NCI-H526 (cell line): Measurements from ENCODE around the gene CRTAC1.

Experiments
- DNase-seq, 2 experiments: peaks; one replicate each; lab custom pipeline; 2025; lab: John Stamatoyannopoulos, UW

The CRTAC1 gene

GRCh38 chr10:97974526-97975525, 55.6 kb downstream of the CRTAC1 start:
- no peak for DNase-seq

- DNase-seq: no peak
These were observed 56.3 kb downstream of the CRTAC1 start for GRCh38 chr10:97974100-97974499.

- DNase-seq: no peak
These were observed 60.8 kb downstream of the CRTAC1 start for GRCh38 chr10:97969538-97970079.

GRCh38 chr10:97964748-97965147, 65.7 kb downstream of the CRTAC1 start:
- DNase-seq: no peak

GRCh38 chr10:97961945-97962344, 68.5 kb downstream of the CRTAC1 start:
- no peak for DNase-seq

- no peak for DNase-seq
These were observed 70.0 kb downstream of the CRTAC1 start for GRCh38 chr10:97960269-97961056.

GRCh38 chr10:97949462-97949861, 81.0 kb downstream of the CRTAC1 start:
- DNase-seq: no peak

GRCh38 chr10:97948822-97949221, 81.6 kb downstream of the CRTAC1 start:
- DNase-seq: no peak

- DNase-seq: no peak
These were observed 85.6 kb downstream of the CRTAC1 start for GRCh38 chr10:97944772-97945171.

GRCh38 chr10:97943294-97943693, 87.1 kb downstream of the CRTAC1 start:
- no peak for DNase-seq

GRCh38 chr10:97940534-97940933, 89.9 kb downstream of the CRTAC1 start:
- no peak for DNase-seq

- DNase-seq: no peak
These were observed 90.9 kb downstream of the CRTAC1 start for GRCh38 chr10:97939446-97939990.

GRCh38 chr10:97937928-97938327, 92.5 kb downstream of the CRTAC1 start:
- DNase-seq: no peak

GRCh38 chr10:97937054-97937453, 93.4 kb downstream of the CRTAC1 start:
- no peak for DNase-seq

- DNase-seq: no peak
These were observed 94.3 kb downstream of the CRTAC1 start for GRCh38 chr10:97936126-97936525.

- DNase-seq: no peak
These were observed 97.4 kb downstream of the CRTAC1 start for GRCh38 chr10:97932932-97933530.

GRCh38 chr10:97931041-97931440, 99.4 kb downstream of the CRTAC1 start:
- DNase-seq: no peak

GRCh38 chr10:97928897-97929296, 101.5 kb downstream of the CRTAC1 start:
- DNase-seq: no peak

GRCh38 chr10:97927622-97928021, 102.8 kb downstream of the CRTAC1 start:
- no peak for DNase-seq

- DNase-seq: no peak
These were observed 104.4 kb downstream of the CRTAC1 start for GRCh38 chr10:97926055-97926454.

- no peak for DNase-seq
These were observed 105.0 kb downstream of the CRTAC1 start for GRCh38 chr10:97925308-97925938.
